NB4 (cell line): ENCODE data around the gene LRIG1.

Experiments used
- CTCF ChIP-seq: IDR thresholded peaks from one replicate; pipeline ENCODE4 v1.5.1; 2012; ENCODE audit warnings: low read depth, low read length
- MYC ChIP-seq: IDR thresholded peaks from 2 replicates; pipeline ENCODE4 v1.6.1; 2011; ENCODE audit warnings: low read depth, low read length
- POLR2A ChIP-seq: IDR thresholded peaks from 2 replicates; pipeline ENCODE4 v1.6.1; 2011; ENCODE audit warnings: mild to moderate bottlenecking; ENCODE audit not compliant: insufficient read length; ENCODE audit errors: extremely low read depth

DNA sequence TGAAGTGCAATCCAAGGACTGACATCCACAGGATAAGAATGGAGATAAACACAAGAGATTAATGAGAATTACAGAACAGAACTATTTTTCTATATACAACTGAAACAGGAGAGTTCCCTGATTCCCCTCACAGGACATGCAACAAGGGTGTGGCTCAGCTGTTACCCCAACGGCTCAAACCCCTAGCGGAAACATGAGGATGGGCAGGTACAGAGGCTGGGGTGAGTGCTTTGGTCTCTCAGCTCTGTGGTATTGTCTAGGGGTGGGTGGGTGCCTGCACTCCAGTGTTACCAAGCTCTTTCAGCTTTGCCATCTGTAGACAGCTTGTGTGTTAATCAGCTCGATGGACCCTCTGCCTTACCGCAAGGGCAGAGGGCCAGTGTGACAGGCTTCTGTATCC, 17.8 kb upstream of the LRIG1 start:
- TF ChIP-seq POLR2A (no peak), CTCF (no peak), MYC (no peak)
